Stimulated activated CD8-positive, alpha-beta memory T cell treated with anti-CD3 and anti-CD28 coated beads, Interleukin-15, amount 100 ng/mL, for 48 hours (primary cell): ENCODE results near the gene ADGRL1.
"Not testable (repeated sequence)": the region's sequence is repeated elsewhere in the genome, so short reads cannot be mapped to it uniquely, and the experiment has no call there.

Experiments used
- DNase-seq, 2 donors: peaks; one replicate each; pipeline ENCODE4 v3.0.0-alpha.2; 2020; ENCODE audit warnings: low read depth in 2 of 2

The ADGRL1 gene

GRCh38 chr19:14189415-14189814 lies 16.6 kb downstream of the ADGRL1 start:
- no peak for DNase-seq

DNA sequence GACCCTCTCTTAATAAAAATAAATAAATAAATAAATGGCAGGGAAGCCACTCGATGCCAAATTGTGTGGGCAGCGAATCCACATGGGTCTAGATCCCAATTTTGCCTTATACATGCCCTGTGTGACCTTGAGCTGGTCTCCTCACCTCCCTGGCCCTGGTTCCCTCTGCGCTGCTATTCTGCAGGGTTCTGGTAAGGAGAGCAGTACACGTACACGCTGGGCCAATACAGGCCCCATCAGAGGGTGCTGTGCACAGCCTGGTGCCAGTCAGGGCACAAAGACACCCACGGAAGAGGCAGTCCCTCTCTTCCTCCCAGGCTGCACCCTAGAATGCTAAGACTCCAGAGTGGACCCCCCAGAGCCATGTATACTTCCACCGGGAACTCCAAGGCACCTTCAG lies 17.9 kb downstream of the ADGRL1 start:
- DNase-seq = not testable (repeated sequence)

DNA sequence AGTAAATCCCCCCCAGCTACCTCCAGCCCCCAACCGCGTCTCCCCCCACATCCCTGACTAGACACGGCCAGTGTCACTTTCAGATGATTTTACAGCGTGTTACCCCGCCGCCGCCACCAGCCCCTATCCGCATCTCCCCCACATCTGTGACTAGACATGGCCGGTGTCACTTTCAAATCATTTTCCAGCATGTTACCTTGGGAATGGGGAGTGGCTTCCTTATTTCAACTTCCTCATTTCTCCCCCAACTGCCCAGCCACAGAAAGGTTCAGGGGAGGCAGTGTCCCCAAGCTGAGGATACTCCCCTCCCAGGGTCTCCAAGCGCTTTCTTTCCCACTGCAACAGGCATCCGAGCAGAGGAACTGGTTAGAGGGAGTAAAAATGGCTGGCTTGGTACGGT lies 18.4 kb downstream of the ADGRL1 start:
- no peak for DNase-seq

GRCh38 chr19:14186684-14187083 lies 19.3 kb downstream of the ADGRL1 start:
- DNase-seq = not testable (repeated sequence)

- DNase-seq = not testable (repeated sequence)
Observed at GRCh38 chr19:14185691-14186090, 20.3 kb downstream of the ADGRL1 start.

DNA sequence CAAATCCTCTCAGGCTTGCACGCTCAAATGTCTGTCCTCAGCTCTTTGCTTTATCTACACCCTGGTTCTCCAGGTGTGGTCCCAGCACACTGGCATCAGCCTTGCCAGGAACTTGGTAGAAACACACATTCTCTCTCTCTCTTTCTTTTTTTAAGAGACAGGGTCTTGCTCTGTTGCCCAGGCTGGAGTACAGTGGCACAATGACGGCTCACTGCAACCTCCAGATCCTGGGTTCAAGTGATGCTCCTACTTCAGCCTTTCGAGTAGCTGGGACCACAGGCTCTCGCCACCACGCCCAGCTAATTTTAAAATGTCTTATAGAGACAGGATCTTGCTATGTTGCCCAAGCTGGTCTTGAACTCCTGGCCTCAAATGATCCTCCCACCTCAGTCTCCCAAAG lies 20.8 kb downstream of the ADGRL1 start:
- no peak for DNase-seq

GRCh38 chr19:14183741-14184350 lies 22.1 kb downstream of the ADGRL1 start:
- no peak for DNase-seq

DNA sequence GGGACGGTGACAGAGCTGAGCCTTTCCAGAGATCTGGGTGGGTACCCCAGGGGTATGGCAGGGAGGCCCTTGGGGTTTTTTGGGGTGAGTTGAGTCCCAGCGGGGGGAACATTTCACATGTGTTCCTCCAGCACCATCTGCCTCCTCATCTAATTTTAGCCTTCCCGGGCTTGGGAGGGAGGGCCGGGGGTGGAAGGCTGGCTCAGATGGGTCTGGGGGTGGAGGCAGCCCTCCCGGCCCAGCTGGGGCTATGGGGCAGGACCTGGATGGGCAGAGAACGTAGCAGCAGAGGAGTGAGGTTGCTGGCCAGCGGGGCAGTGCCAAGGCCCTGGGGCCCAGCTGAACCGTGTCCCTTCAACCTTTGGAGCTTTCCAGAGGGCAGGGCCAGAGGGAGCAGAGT lies 23.5 kb downstream of the ADGRL1 start:
- no peak for DNase-seq

- DNase-seq = no peak
Observed at GRCh38 chr19:14181906-14182305, 24.1 kb downstream of the ADGRL1 start.

GRCh38 chr19:14181199-14181598 lies 24.8 kb downstream of the ADGRL1 start:
- not testable (repeated sequence) for DNase-seq

- no peak for DNase-seq
Observed at GRCh38 chr19:14177496-14178074, 28.4 kb downstream of the ADGRL1 start.

DNA sequence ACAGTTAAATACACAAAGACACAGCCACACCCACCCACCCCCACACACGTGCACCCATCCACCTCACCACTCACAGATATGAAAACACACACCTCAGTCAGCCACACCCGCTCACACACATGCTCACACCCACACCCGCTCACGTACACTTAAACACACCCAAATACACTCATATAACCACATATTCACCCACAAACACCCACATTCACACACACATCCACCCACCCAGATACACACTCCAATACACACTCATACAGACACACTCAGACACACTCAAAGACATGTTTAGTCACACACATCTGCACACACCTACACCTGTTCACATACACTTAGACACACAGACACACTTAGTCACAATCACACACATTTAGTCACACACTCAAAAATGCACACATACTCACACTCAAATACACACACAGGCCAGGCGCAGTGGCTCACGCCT lies 30.6 kb downstream of the ADGRL1 start:
- no peak for DNase-seq

- DNase-seq = no peak
Observed at GRCh38 chr19:14174883-14175282, 31.1 kb downstream of the ADGRL1 start.

GRCh38 chr19:14168993-14169392 lies 37.0 kb downstream of the ADGRL1 start:
- DNase-seq = no peak

- DNase-seq = no peak
Observed at GRCh38 chr19:14168259-14168972, 37.6 kb downstream of the ADGRL1 start.

DNA sequence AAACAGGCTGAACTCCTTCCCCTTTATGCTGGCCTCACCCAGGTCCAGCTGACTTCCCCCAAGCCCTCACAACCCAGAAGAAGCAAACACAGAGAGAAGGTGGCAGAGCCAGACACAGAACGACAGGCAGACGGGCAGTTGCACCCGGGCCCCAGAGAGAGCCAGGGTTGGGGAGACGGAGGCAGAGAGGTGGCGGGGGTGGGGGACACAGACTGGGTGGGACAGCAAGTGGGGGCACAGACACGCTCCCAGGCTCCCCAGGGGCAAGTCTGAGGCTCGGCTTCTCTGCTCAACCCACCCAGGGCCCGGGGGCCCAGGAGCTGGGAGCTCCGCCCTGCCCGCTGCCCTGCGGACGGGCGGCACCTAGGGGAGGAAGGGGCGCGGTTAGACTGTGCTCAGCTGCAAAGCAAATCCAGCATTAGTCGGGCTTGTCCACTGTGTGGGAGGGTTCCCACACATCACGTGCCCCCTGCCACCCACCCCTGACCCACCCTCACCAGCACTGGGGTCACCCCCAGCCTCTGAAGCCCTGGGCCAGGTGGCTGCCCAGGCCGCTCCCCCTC lies 38.3 kb downstream of the ADGRL1 start:
- DNase-seq = no peak

DNA sequence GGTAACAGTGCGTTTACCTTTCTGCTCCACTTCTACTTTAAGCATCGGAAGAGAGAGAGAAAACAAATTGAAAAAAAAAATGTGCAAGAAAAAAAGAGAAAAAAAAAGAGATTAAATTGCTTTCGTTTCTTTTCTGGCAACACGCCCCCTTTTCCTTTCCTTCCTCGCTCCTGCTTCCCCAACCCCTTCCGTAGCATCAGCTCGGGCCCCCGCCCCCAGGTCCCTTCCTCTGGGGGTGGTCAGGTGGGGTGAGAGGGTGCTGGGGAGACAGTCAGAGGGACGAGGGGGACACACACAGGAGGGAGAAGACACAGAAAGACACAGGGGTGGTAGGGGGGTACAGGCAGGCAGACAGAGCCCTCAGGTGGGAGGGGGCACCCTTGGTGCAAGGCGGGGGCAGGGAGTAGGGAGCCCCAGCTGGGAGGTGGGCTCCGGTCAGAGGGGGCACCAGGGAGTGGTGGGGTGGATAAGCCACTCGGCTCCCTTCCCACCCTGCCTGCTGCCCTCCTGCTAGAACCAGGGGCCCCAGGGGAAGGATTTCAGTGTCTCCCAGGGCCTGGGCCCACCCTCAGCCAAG lies 38.9 kb downstream of the ADGRL1 start:
- no peak for DNase-seq

GRCh38 chr19:14165990-14166830 lies 39.8 kb downstream of the ADGRL1 start:
- no peak for DNase-seq

DNA sequence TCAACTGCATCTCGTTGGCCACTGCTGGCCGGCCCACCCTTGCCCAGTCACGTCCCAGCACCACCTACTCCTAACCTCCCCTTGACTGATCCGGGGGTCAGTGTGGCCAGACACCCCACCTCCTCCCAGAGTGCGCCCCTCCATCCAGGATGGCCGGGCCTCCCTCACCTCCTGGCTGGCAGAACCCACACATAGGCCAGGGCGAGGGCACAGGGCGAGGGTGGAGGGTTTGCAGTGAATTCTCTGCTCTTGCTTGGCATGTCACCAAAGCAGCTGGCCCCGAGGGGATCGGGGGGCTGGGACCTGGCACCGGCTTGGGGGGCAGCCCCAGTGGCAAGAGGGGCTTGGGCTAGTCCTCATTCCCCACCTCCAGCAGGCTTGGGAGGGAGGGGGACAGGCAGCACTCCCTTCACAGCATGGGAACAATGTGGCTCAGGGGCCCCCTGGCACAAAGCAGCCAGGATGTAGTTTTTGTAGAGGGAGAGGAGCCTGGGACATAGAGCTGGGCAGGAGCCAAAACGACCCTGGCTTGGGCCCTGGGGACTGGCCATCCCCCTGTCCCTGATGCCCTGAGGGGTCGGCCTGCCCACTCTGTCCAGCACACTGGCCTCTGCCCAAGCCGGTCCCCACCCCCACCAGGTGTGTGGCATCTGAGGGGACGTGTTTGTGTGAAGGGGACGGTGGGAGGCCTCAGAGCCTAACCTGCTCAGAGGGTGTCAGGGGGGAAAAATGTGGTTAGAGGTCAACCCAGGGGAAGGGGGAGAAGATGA lies 41.1 kb downstream of the ADGRL1 start:
- DNase-seq = no peak

- DNase-seq = no peak
Observed at GRCh38 chr19:14164082-14164481, 41.9 kb downstream of the ADGRL1 start.

DNA sequence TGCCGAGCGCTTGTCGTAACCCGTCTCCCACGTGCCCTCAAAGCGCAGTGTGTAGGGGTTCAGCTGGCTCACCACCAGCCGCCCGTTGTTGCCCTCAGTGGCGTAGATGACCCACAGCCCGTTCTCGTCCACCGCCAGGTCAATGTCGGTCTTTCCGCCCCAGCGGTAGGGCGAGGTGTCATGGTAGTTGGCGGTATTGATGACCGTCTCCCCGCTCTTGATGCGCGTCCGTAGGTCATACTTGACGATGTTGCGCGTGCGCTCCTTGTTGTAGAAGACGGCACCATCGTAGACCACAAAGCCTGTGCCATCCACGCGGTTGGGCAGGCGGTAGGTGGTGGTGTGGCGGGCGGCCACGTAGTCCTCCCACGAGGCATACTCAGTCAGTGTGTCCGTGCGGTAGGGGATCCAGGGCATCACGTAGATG lies 43.1 kb downstream of the ADGRL1 start:
- DNase-seq = no peak
